ENCODE data around the gene ARPC1A.

ARPC1A gene

GRCh38 chr7:99296471-99296870, 29.2 kb upstream of the ARPC1A start:
- H3K9ac ChIP-seq (ENCODE audit: low read length in 2 of 2): no peak overlapping the region
- H3K36me3 ChIP-seq (ENCODE audit: control insufficient read depth in 2 of 2, insufficient read depth in 2 of 2, low read length in 2 of 2): no peaks in the 10 kb centered on the region
- no peaks in the 10 kb centered on the region for H3K9me3 ChIP-seq (ENCODE audit: control insufficient read depth in 2 of 2, low read length in 2 of 2)
- H3K4me1 ChIP-seq (ENCODE audit: control insufficient read depth, insufficient read depth, low read length): no peaks in the 10 kb centered on the region
- no peak overlapping the region for H3K27ac ChIP-seq (ENCODE audit: low read length)
- no peaks in the 10 kb centered on the region for H3K27me3 ChIP-seq (ENCODE audit: control insufficient read depth in 1 of 2, insufficient read depth in 2 of 2, low read length in 2 of 2)
- H3K4me3 ChIP-seq (ENCODE audit: low read length in 2 of 2): no peak overlapping the region

DNA sequence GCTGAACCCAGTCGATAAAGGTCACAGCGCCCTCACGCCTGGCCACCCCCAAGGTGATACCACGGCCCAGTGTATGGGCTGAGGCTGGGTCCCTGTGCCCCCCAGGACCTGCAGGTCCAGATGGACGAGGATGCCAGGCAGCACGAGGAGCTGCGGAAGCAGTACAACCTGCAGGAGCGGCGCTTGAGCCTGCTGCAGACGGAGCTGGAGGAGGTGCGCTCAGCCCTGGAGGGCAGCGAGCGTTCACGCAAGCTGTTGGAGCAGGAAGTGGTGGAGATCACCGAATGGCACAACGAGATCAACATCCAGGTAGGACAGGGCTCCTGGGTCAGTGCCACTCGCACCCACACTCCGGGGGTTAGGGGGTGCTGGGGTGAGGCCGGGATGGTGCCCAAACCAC, 24.2 kb upstream of the ARPC1A start:
- H3K27me3 ChIP-seq (ENCODE audit: control insufficient read depth in 1 of 2, insufficient read depth in 2 of 2, low read length in 2 of 2): no peaks in the 10 kb centered on the region
- H3K4me1 ChIP-seq (ENCODE audit: control insufficient read depth, insufficient read depth, low read length): no peaks in the 10 kb centered on the region
- H3K9ac ChIP-seq (ENCODE audit: low read length in 2 of 2): no peak overlapping the region
- no peak overlapping the region for H3K4me3 ChIP-seq (ENCODE audit: low read length in 2 of 2)
- no peak overlapping the region for H3K27ac ChIP-seq (ENCODE audit: low read length)
- no peaks in the 10 kb centered on the region for H3K9me3 ChIP-seq (ENCODE audit: control insufficient read depth in 2 of 2, low read length in 2 of 2)
- H3K36me3 ChIP-seq (ENCODE audit: control insufficient read depth in 2 of 2, insufficient read depth in 2 of 2, low read length in 2 of 2): no peaks in the 10 kb centered on the region

DNA sequence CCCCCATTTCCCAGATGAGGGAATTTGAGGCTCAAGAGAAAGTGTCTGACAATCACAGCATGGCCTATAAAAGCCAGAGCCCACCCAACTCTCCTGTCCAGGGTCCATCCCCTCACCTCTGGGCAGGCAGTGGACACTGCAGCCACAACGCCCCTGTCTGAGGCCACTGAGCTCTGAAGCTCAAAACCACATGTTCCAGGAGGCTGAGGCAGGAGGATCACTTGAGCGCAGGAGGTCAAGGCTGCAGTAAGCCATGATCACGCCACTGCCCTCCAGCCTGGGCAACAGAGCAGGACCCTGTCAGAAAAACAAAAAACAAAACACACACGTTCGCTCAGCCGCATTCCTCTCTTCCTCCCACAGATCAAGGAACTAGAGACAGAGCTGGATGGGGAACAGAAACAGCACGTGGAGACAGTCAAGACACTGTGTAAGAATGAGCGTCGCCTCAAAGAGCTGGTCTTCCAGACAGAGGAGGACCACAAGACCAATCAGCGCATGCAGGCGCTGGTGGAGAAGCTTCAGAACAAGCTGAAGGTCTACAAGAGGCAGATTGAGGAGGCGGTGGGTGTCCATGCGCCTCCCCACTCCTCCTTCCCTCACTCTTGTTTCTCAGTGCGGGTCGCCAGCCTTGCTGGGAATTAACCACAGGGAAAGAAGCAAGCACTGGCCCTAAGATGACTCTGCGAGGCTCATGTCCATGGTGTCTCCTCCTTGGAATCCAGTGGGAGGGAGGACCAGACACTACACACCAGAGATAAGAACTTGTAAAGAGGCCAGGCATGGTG, 20.0 kb upstream of the ARPC1A start:
- Histone ChIP-seq H3K27me3 (ENCODE audit: control insufficient read depth in 1 of 2, insufficient read depth in 2 of 2, low read length in 2 of 2) (no peaks in the 10 kb centered on the region), H3K9me3 (ENCODE audit: control insufficient read depth in 2 of 2, low read length in 2 of 2) (peaks cover 0 to 3% of the 10 kb centered on the region in 2 donors), H3K9ac (ENCODE audit: low read length in 2 of 2) (no peak overlapping the region), H3K27ac (ENCODE audit: low read length) (no peak overlapping the region), H3K4me1 (ENCODE audit: control insufficient read depth, insufficient read depth, low read length) (no peaks in the 10 kb centered on the region), H3K4me3 (ENCODE audit: low read length in 2 of 2) (no peak overlapping the region), H3K36me3 (ENCODE audit: control insufficient read depth in 2 of 2, insufficient read depth in 2 of 2, low read length in 2 of 2) (no peaks in the 10 kb centered on the region)

- H3K27me3 ChIP-seq (ENCODE audit: control insufficient read depth in 1 of 2, insufficient read depth in 2 of 2, low read length in 2 of 2): no peaks in the 10 kb centered on the region
- H3K4me3 ChIP-seq (ENCODE audit: low read length in 2 of 2): no peak overlapping the region
- H3K4me1 ChIP-seq (ENCODE audit: control insufficient read depth, insufficient read depth, low read length): no peaks in the 10 kb centered on the region
- no peak overlapping the region for H3K9ac ChIP-seq (ENCODE audit: low read length in 2 of 2)
- no peak overlapping the region for H3K27ac ChIP-seq (ENCODE audit: low read length)
- H3K9me3 ChIP-seq (ENCODE audit: control insufficient read depth in 2 of 2, low read length in 2 of 2): peaks cover 0 to 3% of the 10 kb centered on the region in 2 donors
- no peaks in the 10 kb centered on the region for H3K36me3 ChIP-seq (ENCODE audit: control insufficient read depth in 2 of 2, insufficient read depth in 2 of 2, low read length in 2 of 2)
Measured at GRCh38 chr7:99308461-99309074, 17.1 kb upstream of the ARPC1A start.

- H3K4me1 ChIP-seq (ENCODE audit: control insufficient read depth, insufficient read depth, low read length): no peaks in the 10 kb centered on the region
- H3K9me3 ChIP-seq (ENCODE audit: control insufficient read depth in 2 of 2, low read length in 2 of 2): peaks cover 0 to 3% of the 10 kb centered on the region in 2 donors
- H3K27me3 ChIP-seq (ENCODE audit: control insufficient read depth in 1 of 2, insufficient read depth in 2 of 2, low read length in 2 of 2): no peaks in the 10 kb centered on the region
- no peak overlapping the region for H3K4me3 ChIP-seq (ENCODE audit: low read length in 2 of 2)
- H3K9ac ChIP-seq (ENCODE audit: low read length in 2 of 2): no peak overlapping the region
- H3K36me3 ChIP-seq (ENCODE audit: control insufficient read depth in 2 of 2, insufficient read depth in 2 of 2, low read length in 2 of 2): no peaks in the 10 kb centered on the region
- H3K27ac ChIP-seq (ENCODE audit: low read length): no peak overlapping the region
Measured at GRCh38 chr7:99309111-99309510, 16.6 kb upstream of the ARPC1A start.

GRCh38 chr7:99310004-99310403, 15.7 kb upstream of the ARPC1A start:
- Histone ChIP-seq H3K9ac (ENCODE audit: low read length in 2 of 2) (no peak overlapping the region), H3K27me3 (ENCODE audit: control insufficient read depth in 1 of 2, insufficient read depth in 2 of 2, low read length in 2 of 2) (no peaks in the 10 kb centered on the region), H3K27ac (ENCODE audit: low read length) (no peak overlapping the region), H3K9me3 (ENCODE audit: control insufficient read depth in 2 of 2, low read length in 2 of 2) (peaks cover 0 to 3% of the 10 kb centered on the region in 2 donors), H3K36me3 (ENCODE audit: control insufficient read depth in 2 of 2, insufficient read depth in 2 of 2, low read length in 2 of 2) (no peaks in the 10 kb centered on the region), H3K4me1 (ENCODE audit: control insufficient read depth, insufficient read depth, low read length) (no peaks in the 10 kb centered on the region), H3K4me3 (ENCODE audit: low read length in 2 of 2) (no peak overlapping the region)

DNA sequence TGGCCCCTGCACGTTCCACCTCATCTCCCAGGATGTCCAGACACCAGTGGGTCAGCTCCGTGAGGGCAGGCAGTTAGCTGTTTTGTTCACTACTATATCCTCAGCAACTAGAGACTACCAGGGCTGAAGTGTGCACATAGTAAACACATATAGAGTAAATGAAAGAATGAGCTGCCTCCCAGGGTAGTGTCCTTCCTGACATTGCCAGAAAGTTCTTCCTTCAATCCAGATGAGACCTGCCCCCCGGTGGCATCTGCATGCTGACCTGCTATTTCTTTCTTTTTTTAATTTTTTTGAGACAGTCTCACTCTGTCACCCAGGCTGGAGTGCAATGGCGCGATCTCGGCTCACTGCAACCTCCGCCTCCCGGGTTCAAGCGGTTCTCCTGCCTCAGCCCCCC, 14.0 kb upstream of the ARPC1A start:
- no peaks in the 10 kb centered on the region for H3K27me3 ChIP-seq (ENCODE audit: control insufficient read depth in 1 of 2, insufficient read depth in 2 of 2, low read length in 2 of 2)
- H3K36me3 ChIP-seq (ENCODE audit: control insufficient read depth in 2 of 2, insufficient read depth in 2 of 2, low read length in 2 of 2): no peaks in the 10 kb centered on the region
- H3K27ac ChIP-seq (ENCODE audit: low read length): no peak overlapping the region
- no peak overlapping the region for H3K9ac ChIP-seq (ENCODE audit: low read length in 2 of 2)
- no peak overlapping the region for H3K4me3 ChIP-seq (ENCODE audit: low read length in 2 of 2)
- H3K9me3 ChIP-seq (ENCODE audit: control insufficient read depth in 2 of 2, low read length in 2 of 2): peaks cover 0 to 3% of the 10 kb centered on the region in 2 donors
- H3K4me1 ChIP-seq (ENCODE audit: control insufficient read depth, insufficient read depth, low read length): no peaks in the 10 kb centered on the region

- Histone ChIP-seq H3K4me1 (ENCODE audit: control insufficient read depth, insufficient read depth, low read length) (no peaks in the 10 kb centered on the region), H3K27ac (ENCODE audit: low read length) (no peak overlapping the region), H3K27me3 (ENCODE audit: control insufficient read depth in 1 of 2, insufficient read depth in 2 of 2, low read length in 2 of 2) (no peaks in the 10 kb centered on the region), H3K9ac (ENCODE audit: low read length in 2 of 2) (no peak overlapping the region), H3K36me3 (ENCODE audit: control insufficient read depth in 2 of 2, insufficient read depth in 2 of 2, low read length in 2 of 2) (no peaks in the 10 kb centered on the region), H3K9me3 (ENCODE audit: control insufficient read depth in 2 of 2, low read length in 2 of 2) (peaks cover 0 to 3% of the 10 kb centered on the region in 2 donors), H3K4me3 (ENCODE audit: low read length in 2 of 2) (no peak overlapping the region)
Measured at GRCh38 chr7:99312316-99313203, 13.1 kb upstream of the ARPC1A start.

- Histone ChIP-seq H3K4me3 (ENCODE audit: low read length in 2 of 2) (no peak overlapping the region), H3K27ac (ENCODE audit: low read length) (no peak overlapping the region), H3K27me3 (ENCODE audit: control insufficient read depth in 1 of 2, insufficient read depth in 2 of 2, low read length in 2 of 2) (no peaks in the 10 kb centered on the region), H3K36me3 (ENCODE audit: control insufficient read depth in 2 of 2, insufficient read depth in 2 of 2, low read length in 2 of 2) (no peaks in the 10 kb centered on the region), H3K4me1 (ENCODE audit: control insufficient read depth, insufficient read depth, low read length) (no peaks in the 10 kb centered on the region), H3K9me3 (ENCODE audit: control insufficient read depth in 2 of 2, low read length in 2 of 2) (peaks cover 0 to 3% of the 10 kb centered on the region in 2 donors), H3K9ac (ENCODE audit: low read length in 2 of 2) (no peak overlapping the region)
Measured at GRCh38 chr7:99313204-99313573, 12.5 kb upstream of the ARPC1A start.

DNA sequence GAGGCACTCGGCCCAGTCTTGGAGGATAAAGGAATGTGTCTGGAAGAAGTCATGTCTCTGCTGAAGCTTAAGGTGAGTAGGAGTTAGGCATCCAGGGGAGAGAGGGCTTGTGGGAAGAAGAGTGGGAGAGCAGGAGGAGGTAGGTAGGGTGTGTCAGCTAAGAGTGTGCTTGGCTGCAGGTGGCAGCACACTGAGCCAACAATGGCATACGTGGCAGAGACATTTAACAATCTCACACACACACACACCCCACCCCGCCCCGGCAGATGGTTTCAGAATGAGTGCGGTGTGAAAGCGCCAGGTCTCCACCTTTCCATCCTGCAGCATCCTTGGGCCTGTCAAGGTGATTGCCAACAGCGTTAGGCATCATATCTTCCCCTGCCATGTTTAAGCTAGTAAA, 11.2 kb upstream of the ARPC1A start:
- Histone ChIP-seq H3K27me3 (ENCODE audit: control insufficient read depth in 1 of 2, insufficient read depth in 2 of 2, low read length in 2 of 2) (no peaks in the 10 kb centered on the region), H3K9ac (ENCODE audit: low read length in 2 of 2) (no peak overlapping the region), H3K27ac (ENCODE audit: low read length) (no peak overlapping the region)

More for the DNA sequence above, 11.2 kb upstream of the ARPC1A start:
- H3K4me1 ChIP-seq (ENCODE audit: control insufficient read depth, insufficient read depth, low read length): no peaks in the 10 kb centered on the region
- no peaks in the 10 kb centered on the region for H3K36me3 ChIP-seq (ENCODE audit: control insufficient read depth in 2 of 2, insufficient read depth in 2 of 2, low read length in 2 of 2)
- no peaks in the 10 kb centered on the region for H3K9me3 ChIP-seq (ENCODE audit: control insufficient read depth in 2 of 2, low read length in 2 of 2)
- no peak overlapping the region for H3K4me3 ChIP-seq (ENCODE audit: low read length in 2 of 2)

All from stomach smooth muscle (tissue), 2 donors.